Measurements from ENCODE around the gene GOLGA6L2.
"Not testable (repeated sequence)": the region's sequence is repeated elsewhere in the genome, so short reads cannot be mapped to it uniquely, and the experiment has no call there.

The GOLGA6L2 gene, protein sequence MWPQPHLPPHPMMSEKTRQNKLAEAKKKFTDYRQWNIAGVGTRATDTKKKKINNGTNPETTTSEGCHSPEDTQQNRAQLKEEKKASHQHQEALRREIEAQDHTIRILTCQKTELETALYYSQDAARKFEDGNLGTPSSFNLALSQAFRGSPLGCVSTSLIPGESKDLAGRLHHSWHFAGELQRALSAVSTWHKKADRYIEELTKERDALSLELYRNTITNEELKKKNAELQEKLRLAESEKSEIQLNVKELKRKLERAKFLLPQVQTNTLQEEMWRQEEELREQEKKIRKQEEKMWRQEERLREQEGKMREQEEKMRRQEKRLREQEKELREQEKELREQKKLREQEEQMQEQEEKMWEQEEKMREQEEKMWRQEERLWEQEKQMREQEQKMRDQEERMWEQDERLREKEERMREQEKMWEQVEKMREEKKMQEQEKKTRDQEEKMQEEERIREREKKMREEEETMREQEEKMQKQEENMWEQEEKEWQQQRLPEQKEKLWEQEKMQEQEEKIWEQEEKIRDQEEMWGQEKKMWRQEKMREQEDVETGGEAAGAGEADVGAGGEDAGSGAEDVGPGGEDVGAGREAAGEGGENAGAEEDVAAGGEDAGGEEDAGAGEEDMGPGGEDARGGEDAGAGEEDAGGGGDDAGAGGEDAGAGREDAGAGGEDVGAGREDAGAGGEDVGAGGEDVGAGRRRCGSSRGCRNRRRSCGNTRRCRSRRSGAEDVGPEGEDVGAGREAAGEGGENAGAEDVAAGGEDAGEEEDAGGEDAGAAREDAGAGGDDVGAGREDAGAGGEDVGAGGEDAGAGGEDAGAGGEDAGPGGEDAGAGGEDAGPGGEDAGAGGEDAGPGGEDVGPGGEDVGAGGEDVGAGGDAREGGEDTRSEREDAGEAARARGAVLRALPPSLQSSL

DNA sequence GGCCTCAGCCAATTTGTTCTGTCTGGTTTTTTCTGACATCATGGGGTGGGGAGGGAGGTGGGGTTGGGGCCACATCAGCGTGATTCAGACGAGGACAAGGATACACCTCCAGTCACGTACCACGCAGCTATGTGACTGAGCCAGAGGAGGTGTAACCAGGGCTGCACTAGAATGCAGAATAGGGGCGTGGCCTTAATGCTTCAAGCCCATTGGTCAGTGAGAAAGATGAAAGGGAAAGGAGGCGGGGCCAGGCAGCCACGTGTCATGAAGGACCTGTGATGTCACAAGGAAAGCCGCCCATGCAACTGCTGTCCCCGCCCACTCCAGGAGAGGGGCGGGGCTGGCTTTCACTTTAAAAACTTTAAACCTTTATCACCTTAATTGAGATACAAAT is at the start of gene GOLGA6L2:
GOLGA6L2 (minus strand) TSS at position 137 of the 394 bp plus-strand sequence; CDS start at position 75, 62 bp downstream.
- no peak for DNase-seq (ENCODE audit: low read depth)

DNA sequence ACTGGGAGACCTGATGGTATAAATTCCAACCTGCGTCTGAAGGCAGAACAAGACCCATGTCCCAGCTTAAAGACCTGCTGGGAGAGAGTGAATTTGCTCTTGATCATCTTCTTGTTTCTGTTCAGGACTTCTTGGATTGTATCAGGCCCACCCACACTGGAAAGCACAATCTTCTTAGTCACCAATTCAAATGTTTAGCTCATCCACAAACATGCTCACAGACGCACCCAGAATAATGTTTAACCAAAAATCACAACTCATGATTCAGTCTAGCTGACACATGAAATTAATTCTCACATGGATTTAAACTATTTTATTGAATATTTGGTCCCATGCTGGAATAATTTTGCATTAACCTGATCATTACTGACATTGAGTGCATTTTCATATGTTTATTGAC is 37.8 kb upstream of the GOLGA6L2 start:
- DNase-seq (ENCODE audit: low read depth): no peak

DNA sequence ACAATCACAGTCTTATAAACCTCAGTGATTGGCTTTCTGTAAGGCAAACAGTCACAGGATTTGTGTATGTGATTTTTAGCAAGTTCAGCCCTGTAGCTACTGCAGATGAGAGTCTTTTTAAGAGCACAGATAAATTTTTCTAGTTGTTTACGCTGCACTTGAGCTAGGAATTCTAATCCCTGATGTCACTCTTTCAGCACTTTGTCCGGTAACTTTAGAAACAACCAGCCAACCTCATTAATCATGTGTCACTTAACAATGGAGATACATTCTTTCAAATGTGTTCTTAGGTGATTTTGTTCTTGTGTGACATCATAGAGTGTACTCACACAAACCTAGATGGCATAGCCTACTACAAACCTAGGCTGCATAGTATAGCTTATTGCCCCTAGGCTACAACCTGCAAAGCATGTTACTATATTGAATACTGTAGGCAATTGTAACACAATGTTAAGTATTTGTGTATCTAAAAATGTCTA is 36.8 kb upstream of the GOLGA6L2 start:
- DNase-seq (ENCODE audit: low read depth): no peak

DNA sequence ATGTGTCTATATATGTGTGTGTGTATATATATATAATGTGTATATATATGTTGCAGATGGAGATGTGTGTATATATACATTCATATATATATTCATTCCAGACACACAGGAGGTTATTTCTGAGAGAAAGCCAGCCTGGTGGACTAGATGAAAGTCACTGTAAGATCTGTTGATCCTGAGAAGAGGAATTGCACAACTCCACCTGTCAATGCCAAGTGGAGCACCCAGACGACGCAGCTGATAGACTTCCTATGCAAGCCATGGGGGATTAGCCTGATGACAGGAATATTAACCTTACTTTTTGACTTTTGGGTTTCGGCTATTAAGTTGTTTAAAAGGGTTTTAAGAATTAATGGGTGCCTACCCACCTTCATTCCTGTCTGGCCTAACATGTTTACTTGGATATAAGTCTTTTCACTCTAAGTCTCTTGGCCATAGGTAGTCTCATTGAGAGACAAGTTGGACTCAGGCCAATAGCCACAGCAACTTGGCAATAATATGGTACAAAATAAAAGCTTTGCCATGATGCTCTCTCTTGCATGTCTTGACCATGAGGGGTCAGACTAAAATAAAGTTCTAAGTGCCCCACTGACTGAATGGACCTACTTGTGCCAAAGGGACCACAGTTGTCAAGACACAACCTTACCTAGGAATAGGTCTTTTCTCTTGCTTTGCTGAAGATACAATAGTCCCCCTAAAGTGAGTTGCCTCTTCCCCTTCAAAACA is 35.9 kb upstream of the GOLGA6L2 start:
- no peak for DNase-seq (ENCODE audit: low read depth)

DNA sequence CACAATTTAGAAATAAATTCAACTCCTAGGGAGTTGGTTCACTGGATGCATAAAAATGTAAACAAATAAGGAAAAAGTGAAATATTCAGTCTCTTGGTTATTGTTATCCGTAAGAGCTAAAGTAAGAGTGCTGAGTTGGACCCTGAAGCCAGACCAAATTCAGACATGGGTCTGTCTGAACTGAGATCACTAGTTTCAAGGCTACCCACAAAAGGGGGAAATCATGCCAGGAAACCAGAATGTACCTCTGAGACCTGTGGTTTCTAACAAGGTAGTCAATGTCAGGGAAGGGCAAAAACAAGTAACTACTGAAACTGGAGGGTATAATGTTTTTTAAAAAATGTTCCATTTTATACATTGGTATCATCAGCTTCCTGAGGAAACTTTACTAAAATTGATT is 35.2 kb upstream of the GOLGA6L2 start:
- no peak for DNase-seq (ENCODE audit: low read depth)

DNA sequence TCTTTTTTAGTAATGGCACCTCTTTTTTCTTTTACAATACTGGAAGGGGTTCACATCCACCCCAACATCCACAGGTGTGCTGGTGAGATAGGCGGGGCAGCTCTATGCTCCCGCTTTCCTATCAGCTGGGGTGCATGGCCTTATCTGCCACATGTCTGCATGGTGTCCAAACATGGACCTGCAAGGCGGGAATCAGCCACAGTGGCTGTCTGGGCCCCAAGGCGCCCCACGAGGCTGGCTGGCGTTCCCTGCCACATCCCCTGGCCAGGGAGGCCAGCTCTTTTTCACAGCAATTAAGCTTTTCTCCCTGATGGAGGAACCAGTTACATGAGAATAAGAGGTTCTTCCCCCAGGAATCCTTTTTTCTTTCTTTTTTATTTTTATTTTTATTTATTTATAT is 30.9 kb upstream of the GOLGA6L2 start:
- DNase-seq (ENCODE audit: low read depth): no peak

DNA sequence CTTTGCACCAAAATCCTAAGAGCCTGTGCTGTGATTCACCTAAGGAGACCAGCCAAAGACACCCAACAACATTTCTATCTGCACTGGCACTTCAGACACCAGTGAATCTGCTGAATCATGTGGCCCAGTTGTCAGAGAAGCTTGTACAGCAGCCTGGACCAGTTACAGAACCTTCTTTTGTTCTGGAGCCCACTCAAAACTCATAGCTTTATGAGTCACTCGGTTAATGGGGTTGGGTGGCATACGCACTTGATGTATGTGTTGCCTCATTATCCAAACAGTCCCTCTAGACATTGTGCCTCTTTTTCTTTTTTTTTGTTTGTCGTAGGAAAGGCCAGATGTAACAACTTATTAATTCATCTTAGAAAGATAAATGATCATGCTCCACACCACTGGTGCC is 25.6 kb upstream of the GOLGA6L2 start:
- no peak for DNase-seq (ENCODE audit: low read depth)

DNA sequence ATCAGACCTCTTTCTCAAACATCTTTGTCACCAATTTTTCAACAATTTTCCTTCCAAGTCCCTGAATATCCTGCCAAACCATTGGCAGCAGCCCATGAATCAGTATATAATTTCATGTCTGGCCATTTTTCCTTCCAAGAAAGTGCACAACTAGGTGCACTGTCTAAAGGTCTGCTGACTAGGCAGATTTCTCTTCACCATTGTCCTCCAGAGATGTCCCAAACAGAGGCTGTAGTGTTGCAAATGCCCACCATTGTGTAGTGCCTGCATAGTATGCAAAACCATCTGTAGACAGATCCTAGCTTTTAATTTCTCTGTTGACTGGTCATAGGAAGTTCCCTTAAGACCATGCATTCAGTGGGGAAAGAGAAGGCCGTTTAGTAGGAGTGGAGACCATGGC is 25.0 kb upstream of the GOLGA6L2 start:
- DNase-seq (ENCODE audit: low read depth): no peak

DNA sequence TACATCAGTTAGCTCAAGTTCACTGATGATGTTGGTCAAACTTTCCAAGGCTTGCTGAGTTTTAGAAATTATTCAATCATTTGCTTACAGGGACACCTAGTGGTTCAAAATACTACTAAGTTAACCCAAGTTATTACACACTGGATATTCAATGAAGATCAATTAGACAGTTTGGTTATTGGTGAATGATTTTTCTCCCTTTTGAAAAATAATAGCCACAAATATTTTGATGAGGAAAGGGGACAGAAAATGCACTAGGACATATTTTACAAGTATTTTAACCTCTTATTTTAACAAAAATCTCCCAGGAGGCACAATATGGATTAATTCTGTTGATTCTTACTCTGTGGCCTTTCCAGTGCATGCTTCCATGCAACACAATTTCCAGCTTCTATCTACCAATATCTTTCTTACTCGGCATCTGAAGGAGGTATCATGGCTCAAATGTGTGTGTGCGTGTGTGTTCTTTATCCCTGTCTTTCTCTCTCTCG is 20.1 kb upstream of the GOLGA6L2 start:
- peak; percentile 8 for DNase-seq (ENCODE audit: low read depth)

DNA sequence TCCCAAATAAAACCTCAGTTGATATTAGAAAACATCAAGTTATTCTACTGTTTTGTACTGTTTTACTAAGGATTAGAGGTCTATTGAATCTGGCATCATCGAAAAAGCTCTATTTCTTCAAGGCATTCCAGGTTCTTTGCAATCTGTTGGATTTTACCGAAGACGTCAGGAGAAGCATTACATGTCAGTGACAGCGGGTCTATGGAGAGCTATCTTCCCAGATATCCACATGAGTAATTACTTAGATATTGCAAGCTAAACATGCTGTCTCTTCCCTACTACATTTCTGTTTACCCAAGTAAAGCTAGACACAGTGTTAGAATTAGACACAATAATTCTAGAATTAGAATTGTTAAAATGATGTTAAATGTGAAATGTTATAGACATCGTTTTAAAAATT is 10.8 kb upstream of the GOLGA6L2 start:
- DNase-seq (ENCODE audit: low read depth): no peak

DNA sequence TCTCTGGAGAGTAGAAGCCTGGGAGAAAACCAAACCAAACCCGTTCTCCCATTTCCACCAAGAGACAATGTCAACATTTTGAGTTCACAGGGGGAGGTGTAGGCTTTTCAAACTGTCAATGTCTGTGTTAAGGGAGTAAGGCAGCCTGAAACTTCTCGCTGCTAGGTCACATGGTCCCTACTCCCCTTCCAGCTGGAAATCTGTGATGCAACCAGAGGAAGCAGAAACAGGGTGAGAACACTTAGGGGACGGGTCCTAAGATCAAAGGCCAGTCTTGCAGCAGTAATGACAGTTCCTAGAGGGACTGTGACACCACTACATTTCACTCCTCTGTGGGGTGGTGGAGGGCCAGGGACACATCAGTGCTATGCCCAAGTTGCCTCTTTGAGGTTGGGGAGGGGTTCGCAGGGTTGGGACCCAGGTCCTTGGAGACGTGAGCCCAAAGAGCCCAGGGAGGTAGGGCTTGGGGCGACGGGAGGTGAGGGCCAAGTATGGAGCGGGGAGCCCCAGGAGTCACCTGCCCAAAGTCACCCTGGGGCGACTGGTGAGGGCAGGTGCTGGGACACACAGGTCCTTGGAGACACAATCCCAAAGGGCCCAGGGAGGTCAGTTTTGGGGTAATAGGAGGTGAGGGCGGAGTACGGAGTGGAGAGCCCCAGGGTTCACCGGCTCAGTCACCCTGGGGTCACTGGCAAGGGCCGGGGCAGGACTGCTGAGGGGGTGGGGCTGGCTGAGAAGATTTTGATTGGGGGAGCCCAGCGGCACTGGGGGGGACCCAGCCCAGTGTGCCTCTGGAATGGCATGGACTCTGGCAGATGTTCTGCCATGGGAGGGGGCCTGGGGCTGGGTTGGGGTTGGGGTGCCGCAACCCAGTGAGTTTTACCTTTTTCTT is 582 bp downstream of the GOLGA6L2 start:
- DNase-seq (ENCODE audit: low read depth): no peak

DNA sequence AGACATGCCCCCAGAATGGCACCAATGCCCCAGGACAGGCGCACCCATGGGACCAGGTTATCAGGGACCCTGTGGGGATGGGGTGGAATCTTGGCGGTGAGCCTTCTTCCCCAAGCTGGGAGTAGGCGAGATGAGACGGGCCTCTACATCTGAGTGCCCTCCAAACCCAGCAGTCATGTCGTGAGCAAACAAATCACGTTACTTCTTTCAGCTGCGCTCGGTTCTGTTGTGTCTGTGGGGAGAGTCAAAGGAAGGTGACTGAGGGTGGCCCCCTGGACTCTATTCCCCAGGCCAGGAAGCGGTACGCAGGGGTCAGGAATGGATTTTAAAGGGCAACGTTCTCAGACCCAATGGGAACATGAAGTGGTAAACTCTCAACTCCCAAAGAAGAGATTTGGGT is 2.8 kb downstream of the GOLGA6L2 start:
- no peak for DNase-seq (ENCODE audit: low read depth)

DNA sequence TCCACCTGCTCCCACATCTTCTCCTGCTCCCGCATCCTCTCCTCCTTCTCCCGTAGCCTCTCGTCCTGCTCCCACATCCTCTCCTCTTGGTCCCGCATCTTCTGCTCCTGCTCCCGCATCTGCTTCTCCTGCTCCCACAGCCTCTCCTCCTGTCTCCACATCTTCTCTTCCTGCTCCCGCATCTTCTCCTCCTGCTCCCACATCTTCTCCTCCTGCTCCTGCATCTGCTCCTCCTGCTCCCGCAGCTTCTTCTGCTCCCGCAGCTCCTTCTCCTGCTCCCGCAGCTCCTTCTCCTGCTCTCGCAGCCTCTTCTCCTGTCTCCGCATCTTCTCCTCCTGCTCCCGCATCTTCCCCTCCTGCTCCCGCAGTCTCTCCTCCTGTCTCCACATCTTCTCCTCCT is 5.8 kb downstream of the GOLGA6L2 start:
- no peak for DNase-seq (ENCODE audit: low read depth)

DNA sequence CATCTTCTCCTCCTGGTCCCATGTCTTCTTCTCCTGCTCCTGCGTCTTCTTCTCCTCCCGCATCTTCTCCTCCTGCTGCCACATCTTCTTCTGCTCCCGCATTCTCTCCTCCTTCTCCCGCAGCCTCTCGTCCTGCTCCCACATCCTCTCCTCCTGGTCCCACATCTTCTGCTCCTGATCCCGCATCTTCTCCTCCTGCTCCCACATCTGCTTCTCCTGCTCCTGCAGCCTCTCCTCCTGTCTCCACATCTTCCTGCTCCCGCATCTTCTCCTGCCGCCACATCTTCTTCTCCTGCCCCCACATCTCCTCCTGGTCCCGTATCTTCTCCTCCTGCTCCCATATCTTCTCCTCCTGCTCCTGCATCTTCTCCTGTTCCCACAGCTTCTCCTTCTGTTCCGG is 6.4 kb downstream of the GOLGA6L2 start:
- no peak for DNase-seq (ENCODE audit: low read depth)

DNA sequence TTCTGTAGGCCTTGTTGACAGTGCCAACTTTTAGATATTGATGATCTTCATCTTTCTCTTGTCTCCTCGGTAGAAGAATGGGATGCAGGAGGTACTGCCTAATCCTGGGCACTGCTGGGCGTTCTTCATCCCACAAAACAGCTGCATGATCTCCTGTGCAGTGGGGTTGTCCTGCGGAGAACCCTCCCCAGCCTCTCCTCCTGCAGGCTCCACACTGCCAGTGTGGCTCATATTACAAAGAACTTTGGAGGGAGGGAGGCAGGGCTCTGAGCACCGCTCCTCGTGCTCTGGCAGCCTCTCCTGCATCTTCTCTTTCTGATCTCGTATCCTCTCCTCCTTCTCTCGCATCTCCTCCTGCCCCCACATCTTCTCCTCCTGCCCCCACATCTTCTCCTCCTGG is 7.5 kb downstream of the GOLGA6L2 start:
- DNase-seq (ENCODE audit: low read depth): no peak

DNA sequence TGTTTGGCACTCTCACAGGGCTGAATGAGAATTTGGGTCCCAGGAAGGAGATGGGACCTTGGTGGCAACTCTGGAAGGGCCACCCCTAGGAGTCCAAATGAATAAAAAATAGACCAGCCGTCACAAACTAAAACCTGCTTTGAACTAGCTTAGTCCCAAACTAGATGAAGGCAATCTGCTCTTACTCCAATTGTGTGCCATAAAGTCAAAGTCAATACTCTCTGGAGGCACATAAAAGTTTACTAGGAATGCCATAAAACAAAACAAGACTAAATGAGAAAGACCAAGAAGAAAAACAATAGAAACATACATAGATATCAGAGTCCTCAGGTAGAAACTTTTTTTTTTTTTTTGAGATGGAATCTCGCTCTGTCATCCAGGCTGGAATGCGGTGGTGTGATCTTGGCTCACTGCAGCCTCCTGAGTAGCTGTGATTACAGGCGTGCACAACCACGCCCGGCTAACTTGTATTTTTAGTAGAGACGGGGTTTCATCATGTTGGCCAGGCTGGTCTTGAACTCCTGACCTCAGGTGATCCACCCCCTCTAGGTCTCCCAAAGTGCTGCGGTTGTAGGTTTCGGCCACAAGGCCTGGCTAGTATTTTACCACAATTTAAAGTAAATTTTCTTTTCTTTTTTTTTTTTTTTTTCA is 8.1 kb downstream of the GOLGA6L2 start:
- no peak for DNase-seq (ENCODE audit: low read depth)

DNA sequence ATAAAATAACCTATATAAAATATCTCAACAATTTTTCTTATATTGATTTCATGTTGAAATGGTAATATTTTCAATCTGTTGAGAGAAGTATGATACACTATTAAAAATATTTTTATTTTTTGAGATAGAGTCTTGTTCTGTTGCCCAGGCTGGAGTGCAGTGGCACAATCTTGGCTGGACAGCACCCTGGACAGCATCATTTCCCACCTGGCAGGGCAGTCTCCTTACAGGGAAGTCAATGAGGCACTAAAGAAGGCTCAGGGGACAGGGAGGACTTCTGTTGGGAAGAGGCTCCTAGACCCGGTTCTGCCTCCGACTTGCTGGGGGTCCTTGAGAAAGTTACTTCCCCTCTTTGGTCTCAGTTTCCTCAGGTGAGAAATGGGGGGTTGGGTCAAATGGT is 9.4 kb downstream of the GOLGA6L2 start:
- DNase-seq (ENCODE audit: low read depth): no peak

DNA sequence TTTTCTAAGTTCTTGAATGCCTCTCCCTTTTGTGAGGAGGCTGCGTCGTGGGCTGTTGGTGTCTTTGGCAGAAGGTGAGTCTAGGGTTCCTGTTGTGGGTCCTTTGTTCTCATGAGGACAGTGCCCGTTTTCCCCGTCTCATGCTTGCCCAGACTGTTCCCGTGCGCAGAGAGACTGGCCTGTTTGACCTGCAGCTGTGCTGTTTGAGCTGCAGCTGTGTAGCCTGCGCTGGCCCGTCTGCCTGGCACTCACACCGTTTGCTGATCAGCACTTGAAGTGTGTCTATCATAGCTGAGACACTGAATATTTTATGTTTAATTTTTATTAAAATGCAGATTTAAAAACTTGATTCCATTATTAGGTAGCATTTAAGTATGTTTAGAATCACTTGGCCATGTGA is 9.9 kb downstream of the GOLGA6L2 start:
- no peak for DNase-seq (ENCODE audit: low read depth)

DNA sequence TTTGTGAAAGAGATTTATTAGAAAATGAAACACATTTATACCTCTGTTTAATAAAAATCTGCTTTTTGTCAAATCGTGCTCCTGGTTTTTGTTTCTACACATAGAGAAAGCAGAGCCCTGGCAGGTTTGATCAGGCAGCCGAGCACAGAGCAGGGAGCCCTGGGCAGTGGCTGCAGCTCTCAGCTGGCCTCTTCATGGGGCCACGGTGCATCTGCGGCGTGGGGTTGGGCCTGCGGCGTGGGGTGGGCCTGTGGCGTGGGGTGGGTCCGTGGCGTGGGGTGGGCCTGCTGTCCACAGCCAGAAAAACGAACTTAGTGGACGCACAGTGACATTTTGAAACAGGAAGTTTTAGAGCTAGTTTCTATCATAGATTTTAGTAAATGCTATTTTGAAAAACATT is 10.6 kb downstream of the GOLGA6L2 start:
- no peak for DNase-seq (ENCODE audit: low read depth)

DNA sequence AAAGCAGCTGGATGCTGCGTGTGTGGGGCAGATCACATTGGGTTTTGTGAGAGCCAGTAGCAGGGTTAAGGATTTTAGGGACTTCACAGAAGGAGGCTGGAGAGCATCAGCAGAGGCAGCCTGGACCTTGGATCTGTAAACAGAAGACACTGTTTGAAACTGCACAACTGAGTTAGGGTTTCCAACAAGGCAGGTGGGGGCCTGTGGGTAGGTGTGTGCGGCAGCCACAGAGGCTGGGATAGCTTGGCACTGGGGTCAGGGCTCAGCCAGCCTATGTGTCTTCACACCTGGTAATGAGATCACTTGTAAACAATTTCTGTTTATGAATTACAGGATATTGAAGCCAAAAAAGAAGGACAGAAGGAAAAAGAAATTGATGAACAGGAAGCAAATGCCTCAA is 12.3 kb downstream of the GOLGA6L2 start:
- DNase-seq (ENCODE audit: low read depth): not testable (repeated sequence)

DNA sequence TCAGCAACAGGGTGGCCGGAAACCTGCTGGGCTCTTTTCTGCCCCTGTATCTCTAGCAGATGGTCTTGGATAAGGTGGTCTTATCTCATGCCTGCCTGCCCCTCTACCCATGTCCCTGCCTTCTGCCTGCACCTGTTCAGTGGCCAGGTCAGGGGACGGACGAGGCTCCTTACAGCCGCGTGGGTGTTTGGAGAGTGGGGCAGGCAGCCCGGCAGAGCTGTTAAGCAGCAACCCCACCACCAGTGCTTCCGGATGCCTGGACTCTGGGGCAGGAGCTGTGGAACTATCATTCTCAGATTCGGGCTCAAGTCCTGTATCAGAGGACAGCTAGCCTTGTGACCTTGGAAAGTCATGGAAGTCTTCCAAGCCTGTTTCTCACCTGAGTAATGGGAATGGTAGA is 21.7 kb downstream of the GOLGA6L2 start:
- DNase-seq (ENCODE audit: low read depth): not testable (repeated sequence)
